ENCODE measurements around the gene DMWD.
A peak's percentile ranks its signal among the peaks of the same experiment; 100 is the strongest.

The DMWD gene

GRCh38 chr19:45785781-45786532, 6.7 kb downstream of the DMWD start:
- no peak for DNase-seq

- no peak for DNase-seq
Measured at GRCh38 chr19:45785097-45785496, 7.5 kb downstream of the DMWD start.

DNA sequence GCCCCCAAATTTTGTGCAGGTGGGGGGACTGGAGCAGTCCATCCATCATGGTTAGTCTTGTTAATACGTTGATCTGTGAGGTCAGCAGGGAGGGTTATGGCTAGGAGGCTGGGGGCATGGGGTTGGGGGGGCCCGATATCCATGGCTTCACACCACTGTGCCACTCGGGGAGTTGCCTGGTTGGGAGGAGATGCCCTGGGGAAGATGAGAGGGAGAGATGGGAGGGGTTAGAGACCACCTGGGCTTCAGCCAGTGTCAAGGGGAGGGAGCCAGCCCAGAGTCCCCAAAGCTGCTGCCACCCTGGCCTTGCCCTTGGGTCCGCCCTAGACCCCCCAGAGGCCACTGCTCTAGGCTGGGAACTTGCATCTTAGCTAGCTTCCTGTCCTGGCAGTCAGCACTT, 8.5 kb downstream of the DMWD start:
- DNase-seq, result no peak

GRCh38 chr19:45782820-45783785, 9.5 kb downstream of the DMWD start:
- no peak for DNase-seq

- DNase-seq, result no peak
Measured at GRCh38 chr19:45782162-45782691, 10.4 kb downstream of the DMWD start, which contains the start of gene DMPK. TSS of gene DMPK (minus strand) at chr19:45782490. CDS start at chr19:45782352, 138 bp downstream.

- no peak for DNase-seq
Measured at GRCh38 chr19:45781214-45782161, 11.2 kb downstream of the DMWD start.

DNA sequence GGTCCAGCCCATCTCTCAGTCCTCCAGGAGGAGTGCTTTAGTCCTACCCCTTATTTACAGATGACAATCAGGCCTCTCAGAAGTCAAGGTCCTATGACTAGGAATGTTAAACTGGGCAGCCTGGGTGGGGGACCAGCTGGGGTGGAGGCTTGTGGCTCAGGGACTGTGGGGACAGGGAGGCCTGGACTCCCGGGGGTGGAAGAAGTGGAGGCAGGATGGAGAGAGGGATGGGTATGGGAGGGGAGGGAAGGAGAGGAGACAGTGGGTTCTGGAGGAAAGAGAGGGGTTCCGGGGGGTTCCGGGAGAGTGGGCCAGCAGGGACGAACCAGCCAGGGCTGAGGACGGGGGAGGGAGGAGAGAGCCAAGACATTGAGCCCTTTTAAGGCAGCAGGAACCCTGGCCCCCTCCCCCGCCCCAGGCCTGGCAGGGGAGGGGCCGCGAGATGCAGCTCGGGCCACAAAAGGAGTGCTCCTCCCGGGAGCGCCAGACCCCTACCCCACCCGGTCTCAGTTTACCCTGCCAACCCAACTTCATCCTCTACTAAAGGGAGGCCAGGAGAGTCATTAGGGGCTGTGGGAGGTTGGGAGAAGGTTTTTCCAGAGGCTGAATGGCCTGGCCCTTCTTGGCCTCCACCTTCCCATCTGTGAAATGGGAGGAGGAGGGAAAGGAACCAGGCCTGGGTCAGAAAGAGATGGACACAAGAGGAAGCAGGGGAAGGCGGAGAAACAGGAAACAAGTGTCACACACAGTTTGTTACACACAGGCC, 12.0 kb downstream of the DMWD start:
- DNase-seq, result no peak

DNA sequence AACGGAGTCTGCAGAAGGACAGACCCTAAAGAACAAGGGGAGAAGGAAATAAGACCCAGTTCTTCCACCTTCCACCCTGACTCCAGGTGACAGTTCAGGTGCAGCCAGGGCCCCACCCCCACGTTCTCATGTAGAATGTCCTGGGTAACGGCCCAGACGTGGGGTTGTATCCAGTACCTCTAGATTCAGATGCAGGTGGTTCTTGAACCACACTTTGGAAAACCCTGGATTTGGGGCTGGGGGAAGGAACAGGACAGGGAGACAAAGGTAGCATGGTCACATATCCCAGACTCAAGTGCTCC, 12.5 kb downstream of the DMWD start:
- no peak for DNase-seq

DNA sequence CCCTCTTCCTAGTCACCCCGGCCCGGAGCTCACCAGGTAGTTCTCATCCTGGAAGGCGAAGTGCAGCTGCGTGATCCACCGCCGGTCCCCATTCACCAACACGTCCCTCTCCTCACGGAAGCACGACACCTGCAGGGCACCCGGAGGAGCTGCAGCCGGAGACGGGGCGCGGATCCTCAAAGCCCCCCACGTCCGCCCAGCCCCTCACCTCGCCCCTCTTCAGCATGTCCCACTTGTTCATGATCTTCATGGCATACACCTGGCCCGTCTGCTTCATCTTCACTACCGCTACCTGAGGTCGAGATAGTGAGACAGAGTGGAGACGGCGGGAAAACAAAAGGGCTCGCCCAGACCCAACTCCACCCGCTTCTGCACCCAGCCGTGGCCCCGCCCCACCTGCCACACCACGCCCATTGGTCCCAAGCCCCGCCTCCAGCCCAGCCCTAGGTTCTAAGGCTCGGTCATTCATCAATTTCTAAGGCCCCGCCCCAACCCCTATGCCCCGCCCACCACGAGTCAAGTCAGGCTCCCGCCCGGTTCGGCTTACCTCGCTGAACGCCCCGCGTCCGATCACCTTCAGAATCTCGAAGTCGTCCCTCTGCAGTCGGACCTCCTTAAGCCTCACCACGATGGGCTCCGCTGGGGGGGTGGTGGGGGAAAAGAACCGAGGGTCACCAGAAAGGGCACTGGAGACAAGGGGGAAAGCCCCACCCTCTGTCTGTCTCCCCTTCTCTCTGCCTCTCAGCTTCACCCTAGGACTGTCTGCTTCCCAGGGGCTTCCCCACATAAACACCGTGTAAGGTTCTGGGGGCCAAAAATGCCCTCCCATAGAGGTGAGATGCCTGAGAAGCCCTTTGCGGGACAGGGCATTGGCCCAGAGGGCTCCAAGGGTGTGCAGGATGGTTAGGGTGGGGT, 13.2 kb downstream of the DMWD start:
- peak; percentile 62 to 86 (median 78) for DNase-seq

- no peak for DNase-seq
Measured at GRCh38 chr19:45778010-45778661, 14.5 kb downstream of the DMWD start.

DNA sequence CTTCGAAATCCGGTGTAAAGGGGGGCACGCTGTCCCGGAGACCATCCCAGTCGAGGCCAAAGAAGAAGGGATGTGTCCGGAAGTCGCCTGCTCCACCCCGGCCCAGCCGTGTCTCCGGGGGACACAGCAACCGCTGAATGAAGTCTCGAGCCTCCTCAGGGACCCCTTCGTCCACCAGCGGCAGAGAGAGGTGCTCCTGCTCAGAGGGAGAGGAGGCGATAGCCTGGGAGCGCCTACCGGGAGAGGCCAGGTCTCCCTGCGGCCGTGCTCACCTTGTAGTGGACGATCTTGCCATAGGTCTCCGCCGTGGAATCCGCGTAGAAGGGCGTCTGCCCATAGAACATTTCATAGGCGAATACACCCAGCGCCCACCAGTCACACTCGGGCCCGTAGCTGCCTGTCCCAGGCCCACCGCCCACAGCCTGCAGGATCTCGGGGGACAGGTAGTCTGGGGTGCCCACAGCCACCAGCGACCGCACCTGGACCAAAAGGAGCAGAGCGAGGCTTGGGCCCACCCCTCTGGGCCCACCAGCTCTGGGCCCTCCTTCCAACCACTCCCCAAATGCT, 15.2 kb downstream of the DMWD start:
- no peak for DNase-seq

GRCh38 chr19:45774765-45775164, 17.9 kb downstream of the DMWD start:
- DNase-seq, result no peak

DNA sequence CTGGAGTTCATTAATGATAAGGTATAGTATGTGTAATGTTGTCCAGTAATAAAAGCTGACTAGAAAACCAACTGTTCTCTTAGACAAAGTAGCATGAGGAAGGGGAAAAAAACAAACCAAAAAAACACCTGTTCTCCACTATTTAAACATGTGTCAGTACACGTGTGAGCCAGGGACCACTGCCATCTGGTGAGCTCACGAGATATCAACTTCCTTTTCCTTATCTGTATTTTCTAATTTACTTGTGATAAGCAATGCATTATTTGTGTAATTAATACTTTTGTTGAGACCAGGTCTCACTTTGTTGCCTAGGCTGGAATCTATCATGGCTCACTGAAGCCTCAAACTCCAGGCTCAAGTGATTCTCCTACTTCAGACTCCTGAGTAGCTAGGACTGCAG, 19.3 kb downstream of the DMWD start:
- no peak for DNase-seq

- no peak for DNase-seq
Measured at GRCh38 chr19:45772912-45773311, 19.7 kb downstream of the DMWD start.

DNA sequence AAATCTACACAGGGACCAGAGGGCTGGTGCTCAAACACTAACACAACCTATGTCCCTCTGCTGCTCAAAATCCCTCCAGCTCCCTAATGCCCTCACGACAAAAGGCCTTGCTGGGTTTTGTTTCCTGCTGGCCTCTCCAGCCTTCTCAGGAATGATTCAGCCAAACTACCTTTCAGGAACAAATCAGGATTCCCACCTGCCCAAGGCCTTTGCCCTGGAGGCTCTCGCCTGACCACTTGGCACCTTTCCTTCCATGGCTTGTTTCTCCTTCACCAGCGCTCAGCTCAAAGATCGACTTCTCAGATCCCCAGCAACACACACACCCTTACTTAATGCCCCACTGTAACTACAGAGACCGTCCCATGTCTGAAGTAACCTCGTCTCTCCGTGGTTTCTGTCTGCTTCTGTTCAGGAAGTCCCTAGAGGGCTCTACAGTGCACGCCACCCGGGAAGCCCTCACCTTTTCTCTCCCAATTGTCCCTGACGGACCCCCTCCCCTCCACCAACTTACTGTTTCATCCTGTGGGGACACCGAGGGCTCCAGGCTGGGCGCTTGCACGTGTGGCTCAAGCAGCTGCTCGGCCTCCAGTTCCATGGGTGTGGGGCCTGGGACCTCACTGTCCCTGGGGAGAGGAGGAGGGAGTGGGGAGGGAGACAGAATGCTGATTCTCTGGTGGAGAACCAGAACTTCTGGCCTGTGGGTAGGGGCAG, 20.4 kb downstream of the DMWD start:
- DNase-seq, result no peak

GRCh38 chr19:45771311-45771933, 21.2 kb downstream of the DMWD start:
- DNase-seq, result no peak

DNA sequence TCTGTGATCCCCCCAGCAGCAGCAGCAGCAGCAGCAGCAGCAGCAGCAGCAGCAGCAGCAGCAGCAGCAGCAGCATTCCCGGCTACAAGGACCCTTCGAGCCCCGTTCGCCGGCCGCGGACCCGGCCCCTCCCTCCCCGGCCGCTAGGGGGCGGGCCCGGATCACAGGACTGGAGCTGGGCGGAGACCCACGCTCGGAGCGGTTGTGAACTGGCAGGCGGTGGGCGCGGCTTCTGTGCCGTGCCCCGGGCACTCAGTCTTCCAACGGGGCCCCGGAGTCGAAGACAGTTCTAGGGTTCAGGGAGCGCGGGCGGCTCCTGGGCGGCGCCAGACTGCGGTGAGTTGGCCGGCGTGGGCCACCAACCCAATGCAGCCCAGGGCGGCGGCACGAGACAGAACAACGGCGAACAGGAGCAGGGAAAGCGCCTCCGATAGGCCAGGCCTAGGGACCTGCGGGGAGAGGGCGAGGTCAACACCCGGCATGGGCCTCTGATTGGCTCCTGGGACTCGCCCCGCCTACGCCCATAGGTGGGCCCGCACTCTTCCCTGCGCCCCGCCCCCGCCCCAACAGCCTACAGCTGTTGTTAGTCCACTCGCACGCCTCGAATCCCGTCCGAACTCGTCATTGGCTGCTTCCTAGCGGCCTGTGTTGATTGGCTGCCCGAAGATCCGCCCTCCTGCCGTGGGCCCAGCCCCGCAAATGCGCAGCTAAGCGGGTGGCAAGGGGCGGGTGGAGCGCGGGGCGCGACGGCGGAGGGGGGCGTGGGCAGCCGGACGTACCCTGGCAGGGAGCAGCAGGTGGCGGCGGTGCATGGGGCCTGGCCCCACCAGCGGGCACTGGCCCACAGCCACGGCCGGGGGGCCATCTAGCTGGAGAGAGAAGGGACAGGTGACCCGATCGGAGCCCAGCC, 22.2 kb downstream of the DMWD start:
- DNase-seq, result peak; percentile 83 to 98 (median 87)
